ENCODE measurements around the gene CGN. TPM values are rescaled to one million over a fixed set of nuclear protein-coding genes. Genes with fewer than 3 reads are reported as not detected.

CGN gene
- polyA plus RNA-seq, 1 donor from 2014 or later, result 4.4 TPM

- Histone ChIP-seq H4K20me1 (ENCODE audit: insufficient read depth) (no peaks in the 10 kb centered on the region), H3K79me2 (replicated peaks; ENCODE audit: insufficient read depth, low read length) (no peaks in the 10 kb centered on the region), H3F3A (ENCODE audit: insufficient read depth, low read length, poor library complexity, severe bottlenecking) (no peaks in the 10 kb centered on the region), H3K9me2 (ENCODE audit: insufficient read depth, low read length) (no peaks in the 10 kb centered on the region), H3K36me3 (ENCODE audit: insufficient read depth, low read length) (no peaks in the 10 kb centered on the region), H3K27ac (ENCODE audit: low read length) (no peak overlapping the region), H3K4me3 (ENCODE audit: low read length) (no peak overlapping the region), H2AFZ (ENCODE audit: low read depth, low read length) (no peak overlapping the region), H3K4me2 (ENCODE audit: low read length) (no peak overlapping the region), H3K9me3 (ENCODE audit: low read length) (no peaks in the 10 kb centered on the region), H3K9ac (ENCODE audit: low read length) (no peak overlapping the region), H3K27me3 (ENCODE audit: insufficient read depth, low read depth, low read length) (no peaks in the 10 kb centered on the region)
- TF ChIP-seq RAD21 (conservative IDR thresholded peaks at IDR 0.05) (no peak), EZH2 (IDR thresholded peaks at IDR 0.05; ENCODE audit: borderline replicate concordance, insufficient read depth, low read length, poor library complexity, severe bottlenecking) (no peak), SMC3 (conservative IDR thresholded peaks at IDR 0.05; ENCODE audit: poor library complexity) (no peak), TAF1 (IDR thresholded peaks at IDR 0.05; ENCODE audit: low read depth) (no peak), CTCF (IDR thresholded peaks at IDR 0.05; ENCODE audit: poor library complexity, severe bottlenecking) (no peak), MXI1 (conservative IDR thresholded peaks at IDR 0.05; ENCODE audit: poor library complexity, severe bottlenecking) (no peak), EP300 (conservative IDR thresholded peaks at IDR 0.05; ENCODE audit: poor library complexity, severe bottlenecking) (no peak), POLR2AphosphoS5 (IDR thresholded peaks at IDR 0.05) (no peak)
- TF ChIP-seq, protein P1, sequence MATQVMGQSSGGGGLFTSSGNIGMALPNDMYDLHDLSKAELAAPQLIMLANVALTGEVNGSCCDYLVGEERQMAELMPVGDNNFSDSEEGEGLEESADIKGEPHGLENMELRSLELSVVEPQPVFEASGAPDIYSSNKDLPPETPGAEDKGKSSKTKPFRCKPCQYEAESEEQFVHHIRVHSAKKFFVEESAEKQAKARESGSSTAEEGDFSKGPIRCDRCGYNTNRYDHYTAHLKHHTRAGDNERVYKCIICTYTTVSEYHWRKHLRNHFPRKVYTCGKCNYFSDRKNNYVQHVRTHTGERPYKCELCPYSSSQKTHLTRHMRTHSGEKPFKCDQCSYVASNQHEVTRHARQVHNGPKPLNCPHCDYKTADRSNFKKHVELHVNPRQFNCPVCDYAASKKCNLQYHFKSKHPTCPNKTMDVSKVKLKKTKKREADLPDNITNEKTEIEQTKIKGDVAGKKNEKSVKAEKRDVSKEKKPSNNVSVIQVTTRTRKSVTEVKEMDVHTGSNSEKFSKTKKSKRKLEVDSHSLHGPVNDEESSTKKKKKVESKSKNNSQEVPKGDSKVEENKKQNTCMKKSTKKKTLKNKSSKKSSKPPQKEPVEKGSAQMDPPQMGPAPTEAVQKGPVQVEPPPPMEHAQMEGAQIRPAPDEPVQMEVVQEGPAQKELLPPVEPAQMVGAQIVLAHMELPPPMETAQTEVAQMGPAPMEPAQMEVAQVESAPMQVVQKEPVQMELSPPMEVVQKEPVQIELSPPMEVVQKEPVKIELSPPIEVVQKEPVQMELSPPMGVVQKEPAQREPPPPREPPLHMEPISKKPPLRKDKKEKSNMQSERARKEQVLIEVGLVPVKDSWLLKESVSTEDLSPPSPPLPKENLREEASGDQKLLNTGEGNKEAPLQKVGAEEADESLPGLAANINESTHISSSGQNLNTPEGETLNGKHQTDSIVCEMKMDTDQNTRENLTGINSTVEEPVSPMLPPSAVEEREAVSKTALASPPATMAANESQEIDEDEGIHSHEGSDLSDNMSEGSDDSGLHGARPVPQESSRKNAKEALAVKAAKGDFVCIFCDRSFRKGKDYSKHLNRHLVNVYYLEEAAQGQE (IDR thresholded peaks at IDR 0.05; ENCODE audit: borderline replicate concordance), result no peak
Observed at GRCh38 chr1:151504759-151505158, 6.4 kb upstream of the CGN start.

GRCh38 chr1:151508833-151509232 is 2.4 kb upstream of the CGN start:
- TF ChIP-seq MXI1 (conservative IDR thresholded peaks at IDR 0.05; ENCODE audit: poor library complexity, severe bottlenecking) (no peak), SMC3 (conservative IDR thresholded peaks at IDR 0.05; ENCODE audit: poor library complexity) (no peak), CTCF (IDR thresholded peaks at IDR 0.05; ENCODE audit: poor library complexity, severe bottlenecking) (no peak), RAD21 (conservative IDR thresholded peaks at IDR 0.05) (no peak)
- TF ChIP-seq, protein P1 (IDR thresholded peaks at IDR 0.05; ENCODE audit: borderline replicate concordance), result no peak
- H3F3A ChIP-seq (ENCODE audit: insufficient read depth, low read length, poor library complexity, severe bottlenecking), result peaks cover 9% of the 10 kb centered on the region
- H3K79me2 ChIP-seq (replicated peaks; ENCODE audit: insufficient read depth, low read length), result no peaks in the 10 kb centered on the region
- no peak overlapping the region for H3K27ac ChIP-seq (ENCODE audit: low read length)
- no peaks in the 10 kb centered on the region for H3K9me3 ChIP-seq (ENCODE audit: low read length)
- peaks cover 13% of the 10 kb centered on the region for H3K27me3 ChIP-seq (ENCODE audit: insufficient read depth, low read depth, low read length)
- no peaks in the 10 kb centered on the region for H3K9me2 ChIP-seq (ENCODE audit: insufficient read depth, low read length)
- no peaks in the 10 kb centered on the region for H3K36me3 ChIP-seq (ENCODE audit: insufficient read depth, low read length)
- no peak overlapping the region for H2AFZ ChIP-seq (ENCODE audit: low read depth, low read length)
- no peaks in the 10 kb centered on the region for H4K20me1 ChIP-seq (ENCODE audit: insufficient read depth)
- H3K4me2 ChIP-seq (ENCODE audit: low read length), result no peak overlapping the region
- H3K9ac ChIP-seq (ENCODE audit: low read length), result no peak overlapping the region
- no peak overlapping the region for H3K4me3 ChIP-seq (ENCODE audit: low read length)

Measured in neural cell (in vitro differentiated cells).